Measurements from ENCODE around the gene ARHGEF17.

ARHGEF17 gene

GRCh38 chr11:73292525-73292894 is 15.6 kb upstream of the ARHGEF17 start:
- no peak overlapping the region for H3K4me3 ChIP-seq (ENCODE audit: low read depth, low read length)

- no peak overlapping the region for H3K4me3 ChIP-seq (ENCODE audit: low read depth, low read length)
These were observed 14.6 kb upstream of the ARHGEF17 start for GRCh38 chr11:73293356-73293936.

DNA sequence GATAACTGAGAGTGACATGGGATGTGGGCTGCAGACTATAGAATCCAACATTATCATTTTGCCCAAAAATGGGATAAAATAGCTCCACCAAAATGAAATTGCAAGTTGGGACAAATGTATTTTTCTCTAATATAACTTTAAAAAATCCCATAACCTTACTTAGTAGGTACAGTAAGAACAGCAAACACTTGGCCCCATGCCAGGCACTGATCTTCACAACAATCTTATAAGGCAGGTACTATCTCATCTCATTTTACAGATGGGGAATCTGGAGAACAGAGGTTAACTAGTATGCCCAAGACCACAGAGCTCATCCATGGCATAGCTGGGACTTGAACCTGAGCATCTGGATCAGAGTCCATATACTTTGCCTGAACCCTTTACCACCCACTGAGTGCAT is 13.5 kb upstream of the ARHGEF17 start:
- no peak overlapping the region for H3K4me3 ChIP-seq (ENCODE audit: low read depth, low read length)

- no peak overlapping the region for H3K4me3 ChIP-seq (ENCODE audit: low read depth, low read length)
These were observed 12.7 kb upstream of the ARHGEF17 start for GRCh38 chr11:73295241-73295995.

GRCh38 chr11:73295996-73296318 is 12.1 kb upstream of the ARHGEF17 start:
- H3K4me3 ChIP-seq (ENCODE audit: low read depth, low read length) = no peak overlapping the region

DNA sequence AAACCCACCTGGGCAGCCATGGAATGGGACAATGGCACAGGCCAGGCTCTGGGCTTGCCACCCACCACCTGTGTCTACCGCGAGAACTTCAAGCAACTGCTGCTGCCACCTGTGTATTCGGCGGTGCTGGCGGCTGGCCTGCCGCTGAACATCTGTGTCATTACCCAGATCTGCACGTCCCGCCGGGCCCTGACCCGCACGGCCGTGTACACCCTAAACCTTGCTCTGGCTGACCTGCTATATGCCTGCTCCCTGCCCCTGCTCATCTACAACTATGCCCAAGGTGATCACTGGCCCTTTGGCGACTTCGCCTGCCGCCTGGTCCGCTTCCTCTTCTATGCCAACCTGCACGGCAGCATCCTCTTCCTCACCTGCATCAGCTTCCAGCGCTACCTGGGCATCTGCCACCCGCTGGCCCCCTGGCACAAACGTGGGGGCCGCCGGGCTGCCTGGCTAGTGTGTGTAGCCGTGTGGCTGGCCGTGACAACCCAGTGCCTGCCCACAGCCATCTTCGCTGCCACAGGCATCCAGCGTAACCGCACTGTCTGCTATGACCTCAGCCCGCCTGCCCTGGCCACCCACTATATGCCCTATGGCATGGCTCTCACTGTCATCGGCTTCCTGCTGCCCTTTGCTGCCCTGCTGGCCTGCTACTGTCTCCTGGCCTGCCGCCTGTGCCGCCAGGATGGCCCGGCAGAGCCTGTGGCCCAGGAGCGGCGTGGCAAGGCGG is 11.4 kb upstream of the ARHGEF17 start:
- no peak overlapping the region for H3K4me3 ChIP-seq (ENCODE audit: low read depth, low read length)

GRCh38 chr11:73297231-73297590 is 10.9 kb upstream of the ARHGEF17 start:
- no peak overlapping the region for H3K4me3 ChIP-seq (ENCODE audit: low read depth, low read length)

GRCh38 chr11:73297702-73298101 is 10.4 kb upstream of the ARHGEF17 start:
- H3K4me3 ChIP-seq (ENCODE audit: low read depth, low read length) = no peak overlapping the region

GRCh38 chr11:73298233-73298632 is 9.8 kb upstream of the ARHGEF17 start:
- no peak overlapping the region for H3K4me3 ChIP-seq (ENCODE audit: low read depth, low read length)

- no peak overlapping the region for H3K4me3 ChIP-seq (ENCODE audit: low read depth, low read length)
These were observed 8.3 kb upstream of the ARHGEF17 start for GRCh38 chr11:73299751-73300150.

- no peak overlapping the region for H3K4me3 ChIP-seq (ENCODE audit: low read depth, low read length)
These were observed 1.8 kb upstream of the ARHGEF17 start for GRCh38 chr11:73306069-73306841.

GRCh38 chr11:73306977-73307322 is 1.1 kb upstream of the ARHGEF17 start:
- peak overlapping the region; percentile 13 for H3K4me3 ChIP-seq (ENCODE audit: low read depth, low read length)

GRCh38 chr11:73307323-73308002 is 613 bp upstream of the ARHGEF17 start:
- peak overlapping the region; percentile 40 for H3K4me3 ChIP-seq (ENCODE audit: low read depth, low read length)

DNA sequence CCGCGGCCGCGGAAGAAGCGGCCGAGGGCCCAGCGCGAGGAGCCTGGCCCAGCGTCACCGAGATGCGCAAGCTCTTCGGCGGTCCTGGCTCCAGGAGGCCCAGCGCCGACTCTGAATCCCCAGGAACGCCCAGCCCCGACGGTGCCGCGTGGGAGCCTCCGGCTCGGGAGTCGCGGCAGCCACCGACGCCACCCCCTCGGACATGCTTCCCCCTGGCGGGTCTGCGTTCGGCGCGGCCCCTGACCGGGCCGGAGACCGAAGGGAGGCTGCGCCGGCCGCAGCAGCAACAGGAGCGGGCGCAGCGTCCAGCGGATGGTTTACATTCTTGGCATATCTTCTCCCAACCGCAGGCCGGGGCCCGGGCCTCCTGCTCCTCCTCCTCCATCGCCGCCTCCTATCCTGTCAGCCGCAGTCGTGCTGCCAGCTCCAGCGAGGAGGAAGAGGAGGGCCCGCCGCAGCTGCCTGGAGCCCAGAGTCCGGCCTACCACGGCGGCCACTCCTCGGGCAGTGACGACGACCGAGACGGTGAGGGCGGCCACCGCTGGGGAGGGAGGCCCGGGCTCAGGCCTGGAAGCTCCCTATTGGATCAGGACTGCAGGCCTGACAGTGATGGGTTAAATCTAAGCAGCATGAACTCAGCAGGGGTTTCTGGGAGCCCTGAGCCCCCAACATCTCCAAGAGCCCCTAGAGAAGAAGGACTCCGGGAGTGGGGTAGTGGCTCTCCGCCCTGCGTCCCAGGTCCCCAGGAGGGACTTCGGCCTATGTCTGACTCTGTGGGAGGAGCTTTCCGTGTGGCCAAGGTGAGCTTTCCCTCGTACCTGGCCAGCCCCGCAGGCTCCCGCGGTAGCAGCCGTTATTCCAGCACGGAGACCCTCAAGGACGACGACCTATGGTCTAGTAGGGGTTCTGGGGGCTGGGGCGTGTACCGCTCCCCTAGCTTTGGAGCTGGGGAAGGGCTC is 1.2 kb downstream of the ARHGEF17 start:
- H3K4me3 ChIP-seq (ENCODE audit: low read depth, low read length) = peak overlapping the region; percentile 40

DNA sequence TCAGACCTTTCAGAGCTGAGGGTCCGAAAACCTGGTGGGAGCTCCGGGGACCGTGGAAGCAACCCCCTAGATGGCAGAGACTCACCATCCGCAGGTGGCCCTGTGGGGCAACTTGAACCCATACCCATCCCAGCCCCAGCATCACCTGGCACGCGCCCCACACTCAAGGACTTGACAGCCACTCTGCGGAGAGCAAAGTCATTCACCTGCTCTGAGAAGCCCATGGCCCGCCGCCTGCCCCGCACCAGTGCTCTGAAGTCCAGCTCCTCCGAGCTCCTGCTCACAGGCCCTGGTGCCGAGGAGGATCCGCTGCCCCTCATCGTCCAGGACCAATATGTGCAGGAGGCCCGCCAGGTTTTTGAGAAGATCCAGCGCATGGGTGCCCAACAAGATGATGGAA is 2.0 kb downstream of the ARHGEF17 start:
- no peak overlapping the region for H3K4me3 ChIP-seq (ENCODE audit: low read depth, low read length)

- H3K4me3 ChIP-seq (ENCODE audit: low read depth, low read length) = no peak overlapping the region
These were observed 2.8 kb downstream of the ARHGEF17 start for GRCh38 chr11:73310661-73311393.

DNA sequence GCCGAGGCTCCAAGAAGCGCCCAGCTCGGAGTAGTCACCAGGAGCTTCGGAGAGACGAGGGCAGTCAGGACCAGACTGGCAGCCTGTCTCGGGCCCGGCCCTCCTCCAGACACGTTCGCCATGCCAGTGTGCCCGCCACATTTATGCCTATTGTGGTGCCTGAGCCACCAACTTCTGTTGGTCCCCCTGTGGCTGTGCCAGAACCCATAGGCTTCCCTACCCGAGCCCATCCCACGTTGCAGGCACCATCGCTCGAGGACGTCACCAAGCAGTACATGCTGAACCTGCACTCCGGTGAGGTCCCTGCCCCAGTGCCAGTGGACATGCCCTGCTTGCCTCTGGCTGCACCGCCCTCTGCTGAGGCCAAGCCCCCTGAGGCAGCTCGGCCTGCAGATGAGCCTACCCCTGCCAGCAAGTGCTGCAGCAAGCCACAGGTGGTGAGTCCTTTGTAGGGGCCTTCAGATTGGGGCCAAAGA is 3.4 kb downstream of the ARHGEF17 start:
- no peak overlapping the region for H3K4me3 ChIP-seq (ENCODE audit: low read depth, low read length)

DNA sequence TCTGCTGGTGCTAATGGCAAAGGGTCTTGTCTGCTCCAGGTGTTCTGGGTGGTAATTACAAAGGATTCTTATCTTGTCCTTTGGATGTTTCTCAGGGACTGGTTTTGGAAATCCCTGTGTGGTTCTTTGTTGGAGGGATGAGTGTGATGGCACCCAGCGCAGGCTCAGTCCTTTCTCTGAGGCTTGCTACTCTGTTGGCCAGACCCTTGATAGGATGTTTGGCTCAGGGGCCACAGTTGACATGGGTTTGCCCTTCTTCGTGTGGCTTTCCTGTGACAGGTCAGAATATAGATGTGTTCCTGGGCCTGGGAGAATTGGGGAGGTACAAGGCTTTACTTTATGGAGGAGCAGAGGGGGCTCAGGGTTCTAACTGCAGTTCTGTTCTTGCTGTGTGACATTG is 4.0 kb downstream of the ARHGEF17 start:
- H3K4me3 ChIP-seq (ENCODE audit: low read depth, low read length) = no peak overlapping the region

DNA sequence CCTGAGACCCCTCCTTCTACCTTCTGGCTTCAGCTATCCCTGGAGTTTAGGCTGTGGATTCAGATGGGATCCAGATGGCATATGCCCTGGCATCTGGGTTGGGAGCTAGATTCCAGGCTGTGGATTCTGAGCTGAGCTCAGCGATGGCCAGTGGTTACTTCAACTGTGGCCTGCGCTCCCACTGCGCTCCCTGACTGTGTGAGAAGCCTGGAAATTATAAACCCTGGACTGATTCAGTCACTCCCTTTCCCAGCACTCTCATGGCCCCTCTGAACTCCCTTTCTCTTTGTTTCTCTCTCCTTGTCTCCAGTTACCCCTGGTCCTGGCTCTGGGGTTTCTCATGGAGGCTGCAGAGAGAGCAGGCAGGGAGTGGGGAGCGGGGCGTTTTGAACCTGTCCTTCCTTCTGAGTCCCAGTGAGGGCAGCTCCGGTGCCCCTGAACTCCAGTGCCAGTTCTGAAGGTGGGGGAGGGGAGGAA is 4.8 kb downstream of the ARHGEF17 start:
- no peak overlapping the region for H3K4me3 ChIP-seq (ENCODE audit: low read depth, low read length)
